ENCODE measurements around the gene PAQR5. TPM values are rescaled to one million over a fixed set of nuclear protein-coding genes. Genes with fewer than 3 reads are reported as not detected.
"Not testable (repeated sequence)": the region's sequence is repeated elsewhere in the genome, so short reads cannot be mapped to it uniquely, and the experiment has no call there.

The PAQR5 gene, protein sequence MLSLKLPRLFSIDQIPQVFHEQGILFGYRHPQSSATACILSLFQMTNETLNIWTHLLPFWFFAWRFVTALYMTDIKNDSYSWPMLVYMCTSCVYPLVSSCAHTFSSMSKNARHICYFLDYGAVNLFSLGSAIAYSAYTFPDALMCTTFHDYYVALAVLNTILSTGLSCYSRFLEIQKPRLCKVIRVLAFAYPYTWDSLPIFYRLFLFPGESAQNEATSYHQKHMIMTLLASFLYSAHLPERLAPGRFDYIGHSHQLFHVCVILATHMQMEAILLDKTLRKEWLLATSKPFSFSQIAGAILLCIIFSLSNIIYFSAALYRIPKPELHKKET
- 10 to 100 TPM in 3 of 4 donors, under 1 TPM in 1; 0.90 to 33.3 (median 31.8) TPM for polyA plus RNA-seq (ENCODE audit: insufficient read length in 4 of 4)

DNA sequence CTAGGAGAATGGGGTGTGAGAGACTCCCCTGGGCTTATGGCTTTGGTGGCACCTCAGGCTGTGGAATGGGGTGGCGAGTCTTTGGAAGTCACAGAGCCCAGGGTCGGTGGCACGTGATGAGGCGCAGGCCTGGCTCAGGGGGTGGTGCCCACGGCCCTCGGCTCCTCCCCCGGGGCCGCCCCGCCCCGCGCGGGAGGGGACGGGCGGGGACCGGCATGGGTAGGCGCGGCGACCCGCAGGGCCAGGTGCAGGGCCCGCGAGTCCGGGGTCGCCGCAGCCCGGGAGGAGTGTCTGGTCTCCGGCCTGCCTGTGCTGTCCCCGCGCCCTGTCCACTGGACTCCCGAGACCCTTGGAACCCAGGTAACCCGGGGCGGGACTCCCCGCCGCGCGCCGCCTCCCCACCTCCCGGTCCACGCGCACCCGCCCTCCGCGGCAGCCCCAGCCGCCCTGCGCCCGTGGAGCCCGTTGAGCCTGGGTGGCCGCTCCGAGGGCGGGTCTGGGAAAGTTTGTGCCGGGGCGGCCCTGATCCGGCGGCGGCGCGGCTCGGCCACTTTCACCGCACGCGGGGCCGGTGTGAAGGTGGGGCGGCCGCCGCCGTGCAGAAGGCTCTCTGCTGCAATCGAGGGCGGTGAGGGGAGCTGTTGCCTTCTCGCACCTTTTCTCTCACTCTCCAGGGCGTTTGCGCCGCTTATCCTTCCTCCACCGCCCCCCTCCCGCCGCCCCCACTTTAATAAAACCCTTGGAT lies at the start of gene PAQR5:
Gene PAQR5, plus strand, starts transcription at position 216 of the 745 bp plus-strand sequence. CDS start 61,169 bp downstream, outside the sequence.
- no peak for DNase-seq (ENCODE audit: low read depth in 4 of 4, low spot score in 3 of 4)

DNA sequence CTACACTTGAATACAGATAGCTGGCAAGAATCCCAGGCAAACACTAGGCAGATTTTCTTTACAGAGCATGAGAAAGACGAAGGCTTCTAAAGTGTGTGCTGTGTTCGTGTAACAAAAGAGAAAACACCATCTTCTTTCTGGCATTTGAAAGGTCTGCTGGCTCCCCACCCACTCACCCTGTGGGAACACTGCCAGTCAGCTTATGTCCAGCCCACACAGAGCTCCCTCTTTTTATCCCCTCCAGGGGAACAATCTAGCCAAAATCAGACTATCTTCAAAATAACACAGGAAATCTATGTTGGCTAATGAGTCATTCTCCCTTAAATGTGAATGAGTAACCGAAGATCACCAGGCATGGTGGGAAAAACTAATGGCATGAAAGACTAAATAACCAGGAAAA lies 45.6 kb upstream of the PAQR5 start:
- no peak for DNase-seq (ENCODE audit: low read depth in 4 of 4, low spot score in 3 of 4)

DNA sequence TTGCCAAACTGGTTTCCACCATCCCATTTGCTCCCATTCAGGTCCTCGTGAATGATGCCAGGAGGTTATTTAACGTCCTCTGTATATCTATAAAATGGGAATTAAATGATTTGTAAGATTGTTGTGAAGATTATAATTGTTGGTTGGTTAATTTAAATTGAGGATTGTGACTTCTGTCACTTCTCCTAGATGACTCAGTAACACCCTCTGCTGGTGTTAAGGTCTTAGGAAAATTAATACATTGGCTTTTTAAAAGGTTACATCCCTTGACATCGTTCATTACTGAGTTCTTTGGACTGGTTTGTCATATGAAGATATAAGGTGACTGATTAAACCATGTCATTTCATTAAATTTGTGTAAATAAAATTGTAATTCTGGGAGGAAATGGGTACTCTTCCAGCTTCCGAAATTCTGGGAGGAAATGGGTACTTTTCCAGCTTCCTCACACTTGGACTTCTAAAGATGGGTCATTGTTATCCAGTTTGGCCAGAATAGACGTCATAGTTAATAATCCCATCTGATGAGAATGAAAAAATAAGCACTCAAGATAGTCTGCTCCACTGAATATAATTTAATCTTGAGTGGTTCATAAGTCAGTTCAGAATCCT lies 33.3 kb upstream of the PAQR5 start:
- DNase-seq (ENCODE audit: low read depth in 4 of 4, low spot score in 3 of 4) = no peak

DNA sequence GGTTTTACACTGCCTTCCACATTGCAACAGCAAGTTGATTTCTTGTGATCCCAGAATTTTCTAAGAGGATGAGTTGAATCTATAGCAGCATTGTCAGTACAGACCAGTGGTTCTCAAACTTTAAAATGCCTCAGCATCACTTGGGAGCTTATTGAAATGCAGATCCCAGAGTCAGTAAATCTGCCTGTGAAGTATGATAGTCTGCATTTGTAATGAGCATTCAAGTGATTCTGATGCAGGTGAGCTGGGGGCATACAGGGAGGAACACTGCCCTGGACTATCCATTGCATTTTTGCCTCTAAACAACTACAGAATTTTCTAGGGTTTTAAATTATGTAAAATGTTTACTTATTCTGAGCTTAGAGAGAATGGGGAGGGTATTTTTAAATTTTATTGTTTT lies 27.5 kb upstream of the PAQR5 start:
- no peak for DNase-seq (ENCODE audit: low read depth in 4 of 4, low spot score in 3 of 4)

DNA sequence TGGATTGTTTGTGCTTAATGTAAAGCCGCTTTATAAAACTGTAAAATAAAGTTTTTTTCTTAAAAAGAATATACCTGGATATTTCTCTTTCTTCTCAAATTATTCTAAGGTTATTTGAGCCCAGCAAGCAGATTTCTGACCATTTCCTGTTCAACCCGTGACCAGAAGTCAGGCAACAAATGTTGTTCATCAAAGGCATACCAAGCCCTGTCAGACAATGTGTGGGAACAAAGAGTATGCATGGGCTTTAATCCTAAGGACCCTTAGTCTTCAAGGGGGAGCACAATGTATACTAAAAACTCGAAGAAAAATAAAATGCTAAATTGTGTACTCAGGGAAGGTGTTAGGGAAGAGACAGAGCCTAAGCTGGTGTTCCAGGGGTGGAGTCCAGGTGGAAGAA lies 26.6 kb upstream of the PAQR5 start:
- no peak for DNase-seq (ENCODE audit: low read depth in 4 of 4, low spot score in 3 of 4)

DNA sequence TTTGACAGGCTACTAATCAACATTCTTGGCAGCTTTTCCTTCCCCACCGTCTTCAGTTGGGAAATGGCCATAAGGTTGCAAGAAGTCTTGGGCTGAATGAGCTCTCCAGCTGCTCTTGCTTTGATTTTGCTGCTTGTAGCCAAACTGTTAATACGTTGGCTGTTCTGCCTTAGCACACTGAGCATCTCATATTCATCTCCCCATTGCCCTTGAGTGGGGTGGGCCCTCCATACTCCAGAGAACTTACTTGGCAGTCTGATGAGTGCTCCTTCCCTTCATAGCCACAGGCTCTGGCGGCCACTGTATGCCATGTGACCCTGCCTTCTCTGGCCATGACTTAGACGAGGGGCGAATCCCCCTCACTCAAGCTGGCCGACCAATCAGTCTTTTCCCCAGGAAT lies 25.8 kb upstream of the PAQR5 start:
- DNase-seq (ENCODE audit: low read depth in 4 of 4, low spot score in 3 of 4) = no peak

DNA sequence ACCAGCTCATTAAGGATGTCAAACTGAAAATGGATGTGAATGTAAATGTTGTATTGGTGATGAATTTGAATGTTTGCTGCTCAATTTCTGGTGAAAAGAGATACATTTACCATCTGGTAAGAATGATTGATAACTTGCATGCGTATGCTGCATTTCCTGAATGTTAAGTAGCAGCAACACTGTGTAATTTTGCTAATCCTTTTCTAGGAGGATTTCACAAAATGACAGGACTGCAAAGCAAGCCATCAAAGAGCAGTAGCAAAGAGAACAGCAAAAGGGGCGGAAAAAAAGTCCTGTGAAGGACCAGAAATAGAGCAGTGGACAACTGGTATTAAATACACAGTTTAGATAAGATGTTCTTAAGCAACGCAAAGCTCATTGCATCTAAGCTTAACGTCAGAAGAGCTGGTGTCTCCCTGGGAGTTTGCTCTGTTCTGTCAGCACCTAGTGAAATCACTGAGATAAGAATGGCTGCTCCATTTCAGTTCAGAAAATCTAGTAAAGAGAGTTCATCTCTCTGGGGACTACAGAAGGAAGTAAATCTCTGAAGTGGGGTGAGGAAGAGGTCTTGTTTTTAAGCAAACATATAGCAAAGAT lies 23.5 kb upstream of the PAQR5 start:
- no peak for DNase-seq (ENCODE audit: low read depth in 4 of 4, low spot score in 3 of 4)

DNA sequence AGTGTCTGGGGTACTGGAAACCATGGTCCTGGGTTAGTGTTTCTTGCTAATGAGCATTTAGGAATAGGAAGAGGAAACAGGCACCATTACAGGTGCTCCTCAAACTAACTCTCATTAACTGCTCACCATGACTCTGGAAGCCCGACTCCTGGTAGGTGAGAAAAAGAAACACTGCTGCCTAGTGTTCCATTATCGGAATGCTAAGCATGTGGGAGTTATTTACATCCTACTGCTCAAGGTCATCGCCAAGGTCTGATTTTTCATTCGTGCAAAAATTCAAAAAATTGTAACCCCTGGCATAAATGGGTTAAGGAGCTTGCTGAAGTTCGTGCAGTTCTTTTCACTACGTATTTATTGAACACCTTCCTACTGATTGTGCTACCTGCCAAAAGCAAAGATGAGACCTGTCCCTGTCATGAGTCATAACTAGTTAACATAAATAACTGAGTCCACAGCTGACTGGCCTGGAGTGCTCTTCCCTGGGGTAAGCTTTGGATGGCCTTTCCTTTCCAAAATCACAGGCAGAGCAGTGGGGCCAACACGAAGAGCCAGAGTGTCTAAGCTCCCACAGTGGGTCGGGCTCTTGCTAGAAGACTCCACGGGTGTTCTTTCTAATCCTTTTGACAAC lies 22.7 kb upstream of the PAQR5 start:
- DNase-seq (ENCODE audit: low read depth in 4 of 4, low spot score in 3 of 4) = no peak

DNA sequence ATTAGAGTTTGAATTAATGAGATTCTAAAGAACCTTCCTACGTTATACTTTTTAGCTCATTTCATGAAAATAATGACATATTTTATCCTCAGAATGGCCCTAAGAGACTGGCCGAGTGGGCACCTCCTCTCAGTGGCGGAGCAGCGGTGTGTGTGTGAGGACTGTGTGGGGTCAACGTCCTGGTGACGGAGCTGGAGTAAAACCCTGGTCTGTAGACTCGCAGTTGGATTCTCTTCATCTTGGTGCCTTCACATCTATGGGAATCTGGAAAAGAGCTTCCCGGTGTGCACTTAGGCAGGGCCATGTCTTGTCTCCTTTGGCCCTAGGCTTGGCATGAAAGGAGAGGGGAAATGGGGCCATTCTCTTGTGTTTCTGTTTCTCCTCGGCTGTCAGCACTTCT lies 21.4 kb upstream of the PAQR5 start:
- no peak for DNase-seq (ENCODE audit: low read depth in 4 of 4, low spot score in 3 of 4)

DNA sequence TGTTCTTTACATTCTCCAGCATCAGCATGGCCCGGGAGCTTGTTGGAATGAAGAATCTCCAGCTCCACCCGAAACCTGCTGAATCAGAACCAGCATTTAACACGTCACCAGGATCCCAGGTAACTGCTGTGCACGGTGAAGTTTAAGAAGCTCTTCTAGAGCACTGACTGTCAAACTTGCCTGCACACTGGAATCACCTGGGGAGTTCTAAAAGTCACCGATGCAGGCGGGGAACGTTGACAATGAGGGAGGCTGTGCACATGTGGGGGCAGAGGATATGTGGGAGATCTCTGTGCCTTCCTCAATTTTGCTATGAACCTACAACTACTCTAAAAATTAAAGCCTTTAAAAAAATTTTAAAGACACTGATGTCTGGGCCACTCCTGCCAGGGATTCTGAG lies 19.1 kb upstream of the PAQR5 start:
- DNase-seq (ENCODE audit: low read depth in 4 of 4, low spot score in 3 of 4) = no peak

DNA sequence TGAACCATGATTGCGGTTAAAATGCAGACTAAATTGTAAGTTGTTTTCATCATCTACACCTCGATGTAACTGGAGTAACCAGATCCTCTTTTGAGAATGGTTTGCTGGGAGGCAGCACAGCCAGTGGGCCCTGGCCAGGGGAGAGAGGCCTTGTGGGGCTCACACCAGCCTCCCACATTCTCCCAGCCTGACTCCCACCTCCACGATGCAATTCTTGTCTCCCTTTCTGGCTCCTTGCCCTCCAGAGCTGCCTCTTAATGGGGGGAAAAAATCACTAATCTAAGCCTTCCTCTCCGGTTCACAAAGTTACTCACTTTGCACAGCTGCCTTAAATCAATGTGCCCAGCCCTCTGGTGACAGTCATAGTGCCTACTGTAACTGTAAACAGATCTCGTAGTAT lies 17.9 kb upstream of the PAQR5 start:
- DNase-seq (ENCODE audit: low read depth in 4 of 4, low spot score in 3 of 4) = no peak

DNA sequence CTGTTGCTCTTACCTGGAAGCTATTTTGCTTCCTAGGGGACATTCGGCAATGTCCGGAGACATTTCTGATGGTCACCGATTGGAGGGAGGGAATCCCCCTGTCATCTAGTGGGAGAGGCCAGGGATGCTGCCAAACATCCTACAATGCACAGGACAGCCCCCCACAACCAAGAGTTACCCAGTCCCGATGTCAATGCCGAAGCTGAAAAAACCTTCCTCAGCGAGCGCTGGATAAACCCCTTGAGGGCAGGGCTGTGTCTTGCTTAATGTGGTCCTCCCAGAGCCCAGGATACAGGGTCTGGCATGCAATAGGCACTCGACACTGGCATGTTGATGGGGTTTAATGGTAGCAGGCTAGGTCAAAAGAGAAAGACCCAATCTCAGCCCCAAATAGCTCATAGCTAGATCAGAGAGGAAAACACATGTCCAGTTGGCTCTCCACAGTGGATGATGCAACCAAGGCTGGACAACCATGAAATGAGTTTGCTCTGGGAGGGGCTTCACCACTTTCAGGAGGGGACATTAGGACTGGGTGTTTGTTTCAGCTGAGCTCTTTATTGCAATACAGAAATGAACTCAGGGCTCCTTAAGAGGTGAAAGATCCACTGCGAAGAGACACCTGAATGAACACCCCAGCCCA lies 16.5 kb upstream of the PAQR5 start:
- DNase-seq (ENCODE audit: low read depth in 4 of 4, low spot score in 3 of 4) = no peak

DNA sequence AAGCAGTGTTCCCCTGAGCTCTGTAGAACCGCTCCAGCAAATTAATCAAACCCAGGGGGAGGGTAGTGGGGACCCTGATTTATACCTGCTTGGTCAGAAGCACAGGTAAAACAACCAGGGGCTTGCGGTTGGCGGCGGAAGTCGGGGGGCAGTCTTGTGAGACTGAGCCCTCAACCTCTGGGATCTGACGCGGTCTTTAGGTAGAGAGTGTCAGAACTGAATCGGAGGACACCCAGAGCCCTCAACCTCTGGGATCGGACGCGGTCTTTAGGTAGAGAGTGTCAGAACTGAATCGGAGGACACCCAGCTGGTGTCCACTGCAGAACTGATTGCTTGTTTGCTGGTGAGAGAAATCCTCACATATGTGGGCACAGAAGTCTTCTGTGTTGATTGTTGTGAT lies 12.9 kb upstream of the PAQR5 start:
- DNase-seq (ENCODE audit: low read depth in 4 of 4, low spot score in 3 of 4) = no peak

DNA sequence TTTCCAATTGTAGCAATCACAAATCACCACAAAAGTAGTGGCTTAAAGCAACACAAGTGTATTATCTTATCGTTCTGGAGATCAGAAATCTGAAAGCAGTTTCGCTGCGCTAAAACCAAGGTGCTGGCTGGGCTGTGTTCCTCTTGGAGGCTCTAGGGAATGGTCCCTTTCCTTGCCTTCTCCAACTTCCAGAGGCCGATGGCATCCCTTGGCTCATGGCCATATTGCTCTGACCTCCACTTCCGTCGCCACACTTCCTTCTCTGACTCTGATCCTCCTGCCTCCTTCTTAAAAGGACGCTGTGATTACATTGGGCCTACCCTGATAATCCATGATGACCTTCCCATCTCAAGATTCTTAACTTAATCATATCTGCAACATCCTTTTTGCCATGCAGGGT lies 10.7 kb upstream of the PAQR5 start:
- DNase-seq (ENCODE audit: low read depth in 4 of 4, low spot score in 3 of 4) = no peak

DNA sequence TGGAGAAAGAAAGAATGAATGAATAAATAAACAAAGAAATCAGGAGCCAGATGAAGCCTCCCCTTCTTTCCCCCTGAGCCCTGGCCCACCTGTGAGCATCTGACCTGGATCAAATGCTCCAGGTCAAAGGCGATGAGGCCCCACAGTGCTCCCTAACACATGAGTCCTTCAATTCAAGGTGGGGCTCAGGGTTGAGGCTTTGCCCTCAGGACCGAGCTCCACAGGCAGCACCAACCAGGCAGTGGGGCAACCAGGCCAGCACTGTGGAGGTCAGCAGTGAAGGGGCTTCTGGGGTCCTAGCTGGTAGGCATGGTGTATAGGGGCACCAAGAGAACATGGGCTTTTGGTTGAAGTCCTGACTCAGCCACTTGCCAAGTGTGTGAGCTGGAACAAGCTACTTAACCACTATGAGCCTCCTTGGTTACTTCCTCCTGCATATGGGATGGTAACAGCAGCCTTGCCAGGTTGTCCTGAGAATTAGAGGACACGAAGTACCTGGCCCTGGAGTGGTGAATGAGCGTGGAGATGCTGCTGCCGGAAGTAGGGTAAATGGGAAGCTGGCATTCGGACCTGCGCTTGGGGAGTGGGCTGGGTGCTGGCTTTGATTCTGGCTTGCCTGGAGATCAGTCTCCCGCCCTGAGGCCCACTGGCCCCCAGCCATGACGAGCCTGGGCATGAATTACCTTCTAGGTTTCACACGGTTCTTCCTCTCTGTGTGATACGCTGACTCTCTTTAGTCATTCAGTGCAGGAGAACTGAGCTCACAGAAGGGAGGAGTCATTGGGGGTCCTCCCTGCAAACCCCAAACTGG lies 10.0 kb upstream of the PAQR5 start:
- DNase-seq (ENCODE audit: low read depth in 4 of 4, low spot score in 3 of 4) = no peak

DNA sequence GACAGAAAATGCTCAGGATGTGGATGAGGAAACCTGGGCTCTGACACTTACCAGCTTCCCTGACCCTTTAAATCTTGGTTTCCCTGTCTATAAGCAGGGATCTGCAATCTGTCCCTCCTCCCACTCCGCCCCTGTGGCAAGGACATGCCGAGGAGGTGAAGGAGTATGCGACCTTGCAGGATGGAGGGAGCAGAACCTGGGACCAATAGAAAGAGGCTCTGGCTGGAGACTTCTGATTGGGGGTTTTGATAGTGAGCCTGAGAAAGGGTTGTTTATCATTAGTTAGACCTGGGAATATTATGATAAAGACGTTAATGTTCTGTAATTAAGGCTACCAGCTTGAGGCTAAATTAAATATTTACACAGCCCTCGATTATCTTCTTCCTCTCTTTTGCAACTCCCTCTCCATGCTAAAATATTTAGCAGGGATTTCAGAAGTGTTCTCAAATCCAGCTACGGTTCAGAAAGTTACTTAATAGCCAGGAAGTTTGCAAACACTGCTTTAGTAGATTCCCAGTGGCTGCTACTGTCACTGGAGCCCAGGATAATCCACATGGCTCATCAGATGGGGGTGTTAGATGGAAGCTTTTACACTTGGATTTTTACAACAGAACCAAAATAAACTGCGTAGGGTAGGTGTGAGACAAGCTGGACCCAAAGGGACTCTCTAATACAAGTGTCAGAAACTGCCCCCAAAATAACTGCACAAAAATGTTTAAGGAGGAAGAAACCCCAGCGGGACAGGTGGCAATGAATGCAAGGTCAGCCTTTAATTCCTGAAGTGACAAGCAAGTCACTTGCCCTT lies 9.2 kb upstream of the PAQR5 start:
- DNase-seq (ENCODE audit: low read depth in 4 of 4, low spot score in 3 of 4) = no peak

DNA sequence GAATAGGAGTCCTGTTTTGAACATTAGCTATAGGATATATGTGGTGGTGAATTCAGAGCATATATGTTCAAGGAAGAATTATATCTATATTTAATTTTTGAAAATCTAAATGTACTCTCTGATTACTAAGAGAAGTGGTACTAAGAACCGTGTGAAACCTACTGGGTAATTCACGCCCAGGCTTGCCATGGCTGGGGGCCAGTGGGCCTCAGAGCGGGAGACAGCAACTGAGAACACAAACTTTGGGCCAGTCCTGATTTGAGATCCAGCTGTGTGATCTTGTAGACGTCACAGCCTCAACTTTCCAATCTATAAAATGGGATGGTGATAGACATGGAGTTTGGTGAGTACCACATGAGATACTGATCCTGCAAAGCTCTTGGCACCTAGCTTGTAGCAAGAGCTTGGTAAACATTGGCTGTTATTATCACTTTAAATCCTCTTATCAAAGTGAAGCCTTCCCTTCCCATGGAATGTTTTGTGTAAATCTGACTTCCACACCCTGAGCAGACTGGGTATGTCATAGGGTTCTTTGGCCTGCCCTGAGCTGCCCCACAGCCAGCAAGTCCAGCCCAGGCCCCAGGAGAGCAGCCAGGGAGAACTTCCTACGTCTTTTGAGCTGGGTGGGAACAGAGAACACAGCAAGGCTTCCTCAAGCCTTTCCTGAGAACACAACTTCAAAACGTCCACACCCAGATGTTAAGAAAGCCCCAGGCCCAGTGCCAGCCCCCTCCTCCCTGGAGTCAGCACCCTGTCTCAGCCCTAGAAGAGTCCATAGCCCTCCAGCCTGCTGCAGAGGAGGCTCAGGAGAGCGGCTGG lies 8.2 kb upstream of the PAQR5 start:
- DNase-seq (ENCODE audit: low read depth in 4 of 4, low spot score in 3 of 4) = no peak

DNA sequence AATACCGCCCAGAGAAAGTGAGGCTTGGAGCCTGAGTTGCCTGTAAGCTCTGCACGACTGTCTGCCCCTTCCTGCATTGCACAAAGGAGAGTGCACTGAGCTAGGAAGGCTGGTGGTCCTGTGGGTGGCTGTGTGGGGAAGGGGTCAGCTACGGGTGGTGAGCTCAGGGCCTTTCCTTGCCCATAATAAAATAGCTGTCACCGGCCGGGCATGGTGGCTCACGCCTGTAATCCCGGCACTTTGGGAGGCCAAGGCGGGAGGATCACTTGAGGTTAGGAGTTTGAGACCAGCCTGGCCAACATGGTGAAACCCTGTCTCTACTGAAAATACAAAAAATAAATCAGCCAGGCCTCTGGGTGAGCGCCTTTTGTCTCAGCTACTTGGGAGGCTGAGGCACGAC lies 7.1 kb upstream of the PAQR5 start:
- DNase-seq (ENCODE audit: low read depth in 4 of 4, low spot score in 3 of 4) = not testable (repeated sequence)

All from left renal pelvis (tissue), 4 donors.